ENCODE data around the gene ANKMY2. TPM values are rescaled to one million over a fixed set of nuclear protein-coding genes. Genes with fewer than 3 reads are reported as not detected.
"Not testable (repeated sequence)": the region's sequence is repeated elsewhere in the genome, so short reads cannot be mapped to it uniquely, and the experiment has no call there.

ANKMY2 gene
- total RNA-seq, 1 donor from 2014 or later = 9.4 TPM

DNA sequence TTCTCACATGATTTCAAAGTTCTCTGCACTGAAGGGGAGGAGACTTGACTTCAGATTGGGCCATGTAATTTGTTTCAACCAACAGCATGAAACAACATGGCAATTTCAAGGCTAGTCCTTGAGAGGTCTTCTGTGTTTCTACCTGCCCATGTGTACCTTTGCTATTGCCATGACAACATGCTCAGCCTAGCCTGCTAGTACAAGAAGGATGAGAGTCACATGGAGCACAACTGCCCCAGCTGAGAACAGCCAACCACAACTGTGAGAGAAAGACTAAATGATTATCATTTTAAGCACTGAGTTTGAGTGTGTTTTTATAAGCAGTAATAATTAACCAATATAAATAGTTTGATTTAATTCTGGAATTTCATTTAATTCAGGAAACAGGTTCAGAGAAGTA is 41.9 kb downstream of the ANKMY2 start:
- TF ChIP-seq CTCF (IDR thresholded peaks at IDR 0.05; ENCODE audit: partially characterized antibody, unreplicated experiment) = no peak
- Mint-ChIP-seq H3K4me1 (ENCODE audit: low read depth, unreplicated experiment) (no peaks in the 10 kb centered on the region), H3K36me3 (ENCODE audit: unreplicated experiment) (no peaks in the 10 kb centered on the region), H3K4me3 (ENCODE audit: unreplicated experiment) (no peak overlapping the region), H3K27me3 (ENCODE audit: unreplicated experiment) (no peaks in the 10 kb centered on the region), H3K9me3 (ENCODE audit: unreplicated experiment) (no peaks in the 10 kb centered on the region), H3K27ac (ENCODE audit: unreplicated experiment) (no peak overlapping the region)
- DNase-seq = no peak

DNA sequence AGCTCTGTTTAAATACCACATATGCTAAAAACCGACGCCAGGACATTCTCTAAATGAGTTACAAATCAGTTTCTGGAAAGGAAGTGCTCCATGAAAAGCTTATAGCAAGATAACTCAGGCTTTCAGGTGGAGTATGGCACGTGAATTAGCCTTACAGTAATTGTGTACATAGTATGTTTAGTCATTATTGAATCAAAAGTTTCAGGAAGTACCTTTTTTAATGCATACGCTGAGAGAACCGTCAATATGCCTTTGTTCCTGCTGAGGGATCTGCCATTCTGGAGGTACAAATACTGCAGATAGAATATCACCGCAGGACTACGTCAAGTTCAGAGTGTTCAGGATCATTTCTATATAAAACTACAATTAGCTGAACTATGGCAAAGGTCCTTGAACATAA is 45.7 kb downstream of the ANKMY2 start:
- H3K27ac Mint-ChIP-seq (ENCODE audit: unreplicated experiment) = no peak overlapping the region

GRCh38 chr7:16598015-16598414 is 47.5 kb downstream of the ANKMY2 start:
- no peaks in the 10 kb centered on the region for H3K9me3 Mint-ChIP-seq (ENCODE audit: unreplicated experiment)
- no peaks in the 10 kb centered on the region for H3K27me3 Mint-ChIP-seq (ENCODE audit: unreplicated experiment)
- H3K27ac Mint-ChIP-seq (ENCODE audit: unreplicated experiment) = no peak overlapping the region
- no peak for DNase-seq
- H3K4me3 Mint-ChIP-seq (ENCODE audit: unreplicated experiment) = no peak overlapping the region
- H3K4me1 Mint-ChIP-seq (ENCODE audit: low read depth, unreplicated experiment) = no peaks in the 10 kb centered on the region
- H3K36me3 Mint-ChIP-seq (ENCODE audit: unreplicated experiment) = no peaks in the 10 kb centered on the region
- no peak for TF ChIP-seq CTCF (IDR thresholded peaks at IDR 0.05; ENCODE audit: partially characterized antibody, unreplicated experiment)

More for the DNA sequence above, 45.7 kb downstream of the ANKMY2 start:
- H3K27me3 Mint-ChIP-seq (ENCODE audit: unreplicated experiment) = no peaks in the 10 kb centered on the region
- H3K36me3 Mint-ChIP-seq (ENCODE audit: unreplicated experiment) = no peaks in the 10 kb centered on the region
- no peak for DNase-seq
- no peaks in the 10 kb centered on the region for H3K9me3 Mint-ChIP-seq (ENCODE audit: unreplicated experiment)
- H3K4me3 Mint-ChIP-seq (ENCODE audit: unreplicated experiment) = no peak overlapping the region
- no peaks in the 10 kb centered on the region for H3K4me1 Mint-ChIP-seq (ENCODE audit: low read depth, unreplicated experiment)
- no peak for TF ChIP-seq CTCF (IDR thresholded peaks at IDR 0.05; ENCODE audit: partially characterized antibody, unreplicated experiment)

DNA sequence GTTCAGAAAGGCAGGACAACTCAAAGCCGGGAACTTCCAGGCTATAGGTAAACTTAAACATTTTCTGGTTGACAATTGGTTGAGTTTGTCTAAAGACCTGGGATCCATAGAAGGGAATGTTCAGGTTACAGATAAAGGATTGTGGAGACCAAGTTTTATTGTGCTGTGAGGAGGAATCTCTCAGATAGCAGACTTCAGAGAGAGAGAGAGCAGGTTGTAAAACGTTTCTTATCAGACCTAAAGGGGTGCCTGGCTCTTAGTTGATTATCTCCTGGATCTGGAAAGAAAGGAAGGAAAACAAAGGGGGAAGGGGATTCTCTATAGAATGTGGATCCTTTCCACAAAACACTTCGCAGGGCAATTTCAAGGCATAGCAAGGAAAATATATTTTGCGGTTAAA is 50.0 kb downstream of the ANKMY2 start:
- not testable (repeated sequence) for H3K4me1 Mint-ChIP-seq (ENCODE audit: low read depth, unreplicated experiment); H3K4me3 Mint-ChIP-seq (ENCODE audit: unreplicated experiment); H3K27ac Mint-ChIP-seq (ENCODE audit: unreplicated experiment); DNase-seq; H3K9me3 Mint-ChIP-seq (ENCODE audit: unreplicated experiment); H3K27me3 Mint-ChIP-seq (ENCODE audit: unreplicated experiment); H3K36me3 Mint-ChIP-seq (ENCODE audit: unreplicated experiment)

GRCh38 chr7:16594676-16595075 is 50.9 kb downstream of the ANKMY2 start:
- no peak for TF ChIP-seq CTCF (IDR thresholded peaks at IDR 0.05; ENCODE audit: partially characterized antibody, unreplicated experiment)
- no peaks in the 10 kb centered on the region for H3K9me3 Mint-ChIP-seq (ENCODE audit: unreplicated experiment)

DNA sequence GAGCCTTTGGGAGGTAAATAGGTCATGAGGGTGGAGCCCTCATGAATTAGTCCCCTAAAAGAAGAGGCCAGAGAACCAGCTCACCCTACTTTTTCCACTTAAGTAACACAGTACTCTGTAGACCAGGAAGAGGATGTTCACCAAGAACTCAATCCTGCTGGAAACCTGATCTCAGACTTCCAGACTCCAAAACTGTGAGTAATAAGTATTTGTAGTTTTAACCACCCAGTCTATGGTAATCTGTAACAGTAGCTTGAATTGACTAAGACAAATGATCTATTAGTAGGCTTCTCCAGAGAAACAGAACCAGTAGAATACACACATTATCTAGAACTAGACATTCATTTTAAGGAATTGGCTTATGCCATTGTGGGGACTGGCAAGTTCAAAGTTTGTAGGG is 51.5 kb downstream of the ANKMY2 start:
- TF ChIP-seq CTCF (IDR thresholded peaks at IDR 0.05; ENCODE audit: partially characterized antibody, unreplicated experiment) = no peak
- no peaks in the 10 kb centered on the region for H3K36me3 Mint-ChIP-seq (ENCODE audit: unreplicated experiment)
- DNase-seq = no peak
- H3K4me3 Mint-ChIP-seq (ENCODE audit: unreplicated experiment) = no peak overlapping the region
- H3K27me3 Mint-ChIP-seq (ENCODE audit: unreplicated experiment) = no peaks in the 10 kb centered on the region
- H3K9me3 Mint-ChIP-seq (ENCODE audit: unreplicated experiment) = no peaks in the 10 kb centered on the region
- H3K27ac Mint-ChIP-seq (ENCODE audit: unreplicated experiment) = no peak overlapping the region
- H3K4me1 Mint-ChIP-seq (ENCODE audit: low read depth, unreplicated experiment) = no peaks in the 10 kb centered on the region

More at GRCh38 chr7:16594676-16595075, 50.9 kb downstream of the ANKMY2 start:
- Mint-ChIP-seq H3K4me3 (ENCODE audit: unreplicated experiment) (no peak overlapping the region), H3K4me1 (ENCODE audit: low read depth, unreplicated experiment) (no peaks in the 10 kb centered on the region), H3K36me3 (ENCODE audit: unreplicated experiment) (no peaks in the 10 kb centered on the region), H3K27me3 (ENCODE audit: unreplicated experiment) (no peaks in the 10 kb centered on the region), H3K27ac (ENCODE audit: unreplicated experiment) (no peak overlapping the region)
- no peak for DNase-seq

Data from glutamatergic neuron (in vitro differentiated cells).